ENCODE results near the gene PGM2. TPM values are rescaled to one million over a fixed set of nuclear protein-coding genes. Genes with fewer than 3 reads are reported as not detected.

Gene PGM2
- total and polyA plus RNA-seq, 4 donors: 4.0 to 11.9 (median 7.9) TPM

- 92% methylated on average over 8 of the region's 8 CpGs for WGBS
- TF ChIP-seq, protein P1, sequence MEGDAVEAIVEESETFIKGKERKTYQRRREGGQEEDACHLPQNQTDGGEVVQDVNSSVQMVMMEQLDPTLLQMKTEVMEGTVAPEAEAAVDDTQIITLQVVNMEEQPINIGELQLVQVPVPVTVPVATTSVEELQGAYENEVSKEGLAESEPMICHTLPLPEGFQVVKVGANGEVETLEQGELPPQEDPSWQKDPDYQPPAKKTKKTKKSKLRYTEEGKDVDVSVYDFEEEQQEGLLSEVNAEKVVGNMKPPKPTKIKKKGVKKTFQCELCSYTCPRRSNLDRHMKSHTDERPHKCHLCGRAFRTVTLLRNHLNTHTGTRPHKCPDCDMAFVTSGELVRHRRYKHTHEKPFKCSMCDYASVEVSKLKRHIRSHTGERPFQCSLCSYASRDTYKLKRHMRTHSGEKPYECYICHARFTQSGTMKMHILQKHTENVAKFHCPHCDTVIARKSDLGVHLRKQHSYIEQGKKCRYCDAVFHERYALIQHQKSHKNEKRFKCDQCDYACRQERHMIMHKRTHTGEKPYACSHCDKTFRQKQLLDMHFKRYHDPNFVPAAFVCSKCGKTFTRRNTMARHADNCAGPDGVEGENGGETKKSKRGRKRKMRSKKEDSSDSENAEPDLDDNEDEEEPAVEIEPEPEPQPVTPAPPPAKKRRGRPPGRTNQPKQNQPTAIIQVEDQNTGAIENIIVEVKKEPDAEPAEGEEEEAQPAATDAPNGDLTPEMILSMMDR (IDR thresholded peaks at IDR 0.05; ENCODE audit: low read depth, low read length, missing input control): no peak
- TF ChIP-seq JUND (IDR thresholded peaks at IDR 0.05) (no peak), HNF4A (conservative IDR thresholded peaks at IDR 0.05) (no peak), FOXA1 (IDR thresholded peaks at IDR 0.05) (no peak), SP1 (IDR thresholded peaks at IDR 0.05) (no peak)
- no peak overlapping the region for H3K27ac ChIP-seq (ENCODE audit: low read depth in 1 of 2, low read length in 2 of 2)
- DNase-seq (ENCODE audit: low spot score): no peak
- peaks cover 0 to 4% (median 0%) of the 10 kb centered on the region in 4 donors for H3K4me1 ChIP-seq (ENCODE audit: control insufficient read depth in 4 of 4, insufficient read depth in 4 of 4, low read length in 3 of 4)
- no peaks in the 10 kb centered on the region for H3K36me3 ChIP-seq (ENCODE audit: control insufficient read depth in 4 of 4, insufficient read depth in 3 of 4, low read depth in 1 of 4, low read length in 3 of 4)
- H3K4me3 ChIP-seq (ENCODE audit: low read depth in 1 of 3, low read length in 3 of 3): no peak overlapping the region
- no peaks in the 10 kb centered on the region for H3K9me3 ChIP-seq (ENCODE audit: control insufficient read depth in 4 of 4, low read length in 3 of 4)
- no peaks in the 10 kb centered on the region for H3K27me3 ChIP-seq (ENCODE audit: control insufficient read depth in 4 of 4, insufficient read depth in 4 of 4, low read length in 3 of 4)
- no peak overlapping the region for H3K9ac ChIP-seq (ENCODE audit: low read depth in 1 of 2, low read length in 2 of 2)
Observed at GRCh38 chr4:37879365-37879764, 52.9 kb downstream of the PGM2 start.

DNA sequence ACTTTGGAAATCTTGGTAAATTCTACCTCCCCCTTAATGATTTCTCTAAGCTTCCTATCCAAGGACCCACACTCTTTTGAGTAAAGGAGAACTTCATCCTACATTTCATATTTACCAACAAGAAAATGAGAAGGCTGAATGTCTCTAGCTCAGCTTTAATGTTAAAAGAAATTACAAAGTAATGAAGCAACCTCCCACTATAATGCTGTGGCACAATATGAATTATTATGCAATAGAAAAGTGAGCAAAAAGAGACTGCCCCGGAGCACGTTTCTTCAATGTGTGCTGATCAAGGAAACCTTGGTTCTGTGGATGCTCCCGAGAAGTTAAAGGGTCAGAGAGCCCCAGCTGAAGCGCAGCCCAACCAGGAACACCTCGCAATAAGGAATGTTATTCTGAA lies 55.3 kb downstream of the PGM2 start:
- H3K36me3 ChIP-seq (ENCODE audit: control insufficient read depth in 4 of 4, insufficient read depth in 3 of 4, low read depth in 1 of 4, low read length in 3 of 4): no peaks in the 10 kb centered on the region

More for the DNA sequence above, 55.3 kb downstream of the PGM2 start:
- DNase-seq (ENCODE audit: low spot score): no peak
- H3K9ac ChIP-seq (ENCODE audit: low read depth in 1 of 2, low read length in 2 of 2): no peak overlapping the region
- H3K27me3 ChIP-seq (ENCODE audit: control insufficient read depth in 4 of 4, insufficient read depth in 4 of 4, low read length in 3 of 4): no peaks in the 10 kb centered on the region
- 88% methylated on average over 5 of the region's 5 CpGs for WGBS
- no peak overlapping the region for H3K4me3 ChIP-seq (ENCODE audit: low read depth in 1 of 3, low read length in 3 of 3)
- no peak overlapping the region for H3K27ac ChIP-seq (ENCODE audit: low read depth in 1 of 2, low read length in 2 of 2)
- no peaks in the 10 kb centered on the region for H3K9me3 ChIP-seq (ENCODE audit: control insufficient read depth in 4 of 4, low read length in 3 of 4)
- TF ChIP-seq YY1 (IDR thresholded peaks at IDR 0.05) (no peak), RXRA (IDR thresholded peaks at IDR 0.05) (no peak), HNF4G (IDR thresholded peaks at IDR 0.05) (no peak), EGR1 (IDR thresholded peaks at IDR 0.05; ENCODE audit: low read depth in 2 of 2) (no peak), GABPA (IDR thresholded peaks at IDR 0.05 in 1 of 2, conservative IDR thresholded peaks at IDR 0.05 in 1 of 2) (no peak), JUND (IDR thresholded peaks at IDR 0.05) (no peak), MAX (IDR thresholded peaks at IDR 0.05) (no peak), NR2F2 (IDR thresholded peaks at IDR 0.05) (no peak), ZBTB33 (IDR thresholded peaks at IDR 0.05) (no peak), RAD21 (IDR thresholded peaks at IDR 0.05) (no peak), HNF4A (conservative IDR thresholded peaks at IDR 0.05) (no peak), FOXA1 (IDR thresholded peaks at IDR 0.05) (no peak), SP1 (IDR thresholded peaks at IDR 0.05) (no peak), TAF1 (conservative IDR thresholded peaks at IDR 0.05) (no peak)
- TF ChIP-seq, protein P2, sequence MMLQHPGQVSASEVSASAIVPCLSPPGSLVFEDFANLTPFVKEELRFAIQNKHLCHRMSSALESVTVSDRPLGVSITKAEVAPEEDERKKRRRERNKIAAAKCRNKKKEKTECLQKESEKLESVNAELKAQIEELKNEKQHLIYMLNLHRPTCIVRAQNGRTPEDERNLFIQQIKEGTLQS (IDR thresholded peaks at IDR 0.05): no peak
- TF ChIP-seq, protein P3, sequence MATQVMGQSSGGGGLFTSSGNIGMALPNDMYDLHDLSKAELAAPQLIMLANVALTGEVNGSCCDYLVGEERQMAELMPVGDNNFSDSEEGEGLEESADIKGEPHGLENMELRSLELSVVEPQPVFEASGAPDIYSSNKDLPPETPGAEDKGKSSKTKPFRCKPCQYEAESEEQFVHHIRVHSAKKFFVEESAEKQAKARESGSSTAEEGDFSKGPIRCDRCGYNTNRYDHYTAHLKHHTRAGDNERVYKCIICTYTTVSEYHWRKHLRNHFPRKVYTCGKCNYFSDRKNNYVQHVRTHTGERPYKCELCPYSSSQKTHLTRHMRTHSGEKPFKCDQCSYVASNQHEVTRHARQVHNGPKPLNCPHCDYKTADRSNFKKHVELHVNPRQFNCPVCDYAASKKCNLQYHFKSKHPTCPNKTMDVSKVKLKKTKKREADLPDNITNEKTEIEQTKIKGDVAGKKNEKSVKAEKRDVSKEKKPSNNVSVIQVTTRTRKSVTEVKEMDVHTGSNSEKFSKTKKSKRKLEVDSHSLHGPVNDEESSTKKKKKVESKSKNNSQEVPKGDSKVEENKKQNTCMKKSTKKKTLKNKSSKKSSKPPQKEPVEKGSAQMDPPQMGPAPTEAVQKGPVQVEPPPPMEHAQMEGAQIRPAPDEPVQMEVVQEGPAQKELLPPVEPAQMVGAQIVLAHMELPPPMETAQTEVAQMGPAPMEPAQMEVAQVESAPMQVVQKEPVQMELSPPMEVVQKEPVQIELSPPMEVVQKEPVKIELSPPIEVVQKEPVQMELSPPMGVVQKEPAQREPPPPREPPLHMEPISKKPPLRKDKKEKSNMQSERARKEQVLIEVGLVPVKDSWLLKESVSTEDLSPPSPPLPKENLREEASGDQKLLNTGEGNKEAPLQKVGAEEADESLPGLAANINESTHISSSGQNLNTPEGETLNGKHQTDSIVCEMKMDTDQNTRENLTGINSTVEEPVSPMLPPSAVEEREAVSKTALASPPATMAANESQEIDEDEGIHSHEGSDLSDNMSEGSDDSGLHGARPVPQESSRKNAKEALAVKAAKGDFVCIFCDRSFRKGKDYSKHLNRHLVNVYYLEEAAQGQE (IDR thresholded peaks at IDR 0.05): no peak
- no peaks in the 10 kb centered on the region for H3K4me1 ChIP-seq (ENCODE audit: control insufficient read depth in 4 of 4, insufficient read depth in 4 of 4, low read length in 3 of 4)

Measured in liver (tissue), 9 donors.